DND-41 (cell line): ENCODE data around the gene SIDT2.

Source experiments
- ATAC-seq: fragments of 200-7000 bp; cut with Tn5 transposase; 3 replicates; pipeline ENCODE4 v1.9.1; 2021; ENCODE audit warnings: low read depth; ENCODE audit not compliant: insufficient read depth
- DNase-seq: peaks from one replicate; pipeline ENCODE4 v3.0.0-alpha.2; 2020
- H2AFZ ChIP-seq: 2 replicates; pipeline ENCODE4 v1.6.0; 2012; ENCODE audit warnings: low read depth, low read length
- H3K27ac ChIP-seq: 2 replicates; pipeline ENCODE4 v1.5.1; 2012; ENCODE audit warnings: low read length, inconsistent platforms
- H3K27me3 ChIP-seq: fragments of 200-600 bp; sonication (generic); 2 replicates; pipeline ENCODE4 v1.6.0; 2012; ENCODE audit warnings: low read length, mild to moderate bottlenecking, inconsistent platforms; ENCODE audit not compliant: insufficient read depth, poor library complexity
- H3K36me3 ChIP-seq: 2 replicates; pipeline ENCODE4 v1.5.1; 2012; ENCODE audit warnings: low read length, inconsistent platforms; ENCODE audit not compliant: insufficient read depth
- H3K4me1 ChIP-seq: 2 replicates; pipeline ENCODE4 v1.5.1; 2012; ENCODE audit warnings: mild to moderate bottlenecking, low read length; ENCODE audit not compliant: insufficient read depth
- H3K4me2 ChIP-seq: 2 replicates; pipeline ENCODE4 v1.6.0; 2012; ENCODE audit warnings: mild to moderate bottlenecking, moderate library complexity, low read length, inconsistent platforms; ENCODE audit not compliant: insufficient read depth
- H3K4me3 ChIP-seq, 2 experiments: fragments of 200-600 bp in 1 of 2; shearing (Covaris generic) in 1 of 2; 2 replicates each; pipeline ENCODE4 v1.5.1; 2012 to 2016; ENCODE audit warnings: inconsistent platforms in 2 of 2, low read length in 2 of 2, mild to moderate bottlenecking in 2 of 2, low read depth in 1 of 2, moderate library complexity in 1 of 2
- H3K79me2 ChIP-seq: 2 replicates; pipeline ENCODE4 v1.6.0; 2012; ENCODE audit warnings: low read length, inconsistent platforms; ENCODE audit not compliant: insufficient read depth
- H3K9ac ChIP-seq: 2 replicates; pipeline ENCODE4 v1.6.0; 2012; ENCODE audit warnings: low read depth, mild to moderate bottlenecking, inconsistent platforms, low read length, moderate library complexity
- H3K9me3 ChIP-seq: 2 replicates; pipeline ENCODE4 v1.5.1; 2012; ENCODE audit warnings: low read length, moderate library complexity, mild to moderate bottlenecking, inconsistent platforms; ENCODE audit not compliant: insufficient read depth, severe bottlenecking
- H4K20me1 ChIP-seq: 2 replicates; pipeline ENCODE4 v1.6.0; 2012; ENCODE audit warnings: low read length; ENCODE audit not compliant: insufficient read depth
- EZH2 ChIP-seq: IDR thresholded peaks from 3 replicates; pipeline ENCODE4 v1.6.1; 2012; ENCODE audit warnings: borderline replicate concordance, low read depth, mild to moderate bottlenecking, moderate library complexity, low read length, inconsistent platforms; ENCODE audit not compliant: severe bottlenecking
- TF ChIP-seq, protein P1 (sequence below): IDR thresholded peaks from 2 replicates; pipeline ENCODE4 v1.5.1; 2012; ENCODE audit warnings: borderline replicate concordance, low read length, moderate library complexity, mild to moderate bottlenecking; ENCODE audit not compliant: poor library complexity, severe bottlenecking; ENCODE audit errors: extremely low read depth

The SIDT2 gene

DNA sequence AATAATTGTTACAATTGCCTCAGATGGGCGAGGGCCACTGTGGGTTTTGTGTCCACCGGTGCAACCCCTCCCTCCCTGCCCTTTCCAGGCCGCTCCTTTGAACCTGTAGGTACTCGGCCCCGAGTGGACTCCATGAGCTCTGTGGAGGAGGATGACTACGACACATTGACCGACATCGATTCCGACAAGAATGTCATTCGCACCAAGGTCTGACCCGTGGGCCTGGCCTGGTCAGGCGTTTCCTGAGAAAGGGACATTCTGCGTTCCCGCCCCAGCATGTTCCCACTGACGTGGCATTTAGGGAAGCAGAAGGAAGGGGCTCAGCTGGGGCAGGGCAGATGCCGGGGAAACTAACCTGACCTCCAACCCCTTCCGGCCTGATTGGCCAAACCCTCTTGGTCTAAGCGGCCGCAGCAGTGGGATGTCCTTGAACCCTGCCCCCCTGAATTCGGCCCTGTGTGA is 10.1 kb downstream of the SIDT2 start:
- no peak for TF ChIP-seq EZH2
- Histone ChIP-seq H3K36me3 (peaks cover 22% of the 10 kb centered on the region; the same call in 1 of the 2 replicates), H4K20me1 (no peaks in the 10 kb centered on the region; the same call in 1 of the 2 replicates), H3K4me2 (no peak overlapping the region), H3K27ac (no peak overlapping the region), H3K9me3 (no peaks in the 10 kb centered on the region), H3K4me3 (no peak overlapping the region), H3K27me3 (no peaks in the 10 kb centered on the region), H3K79me2 (no peaks in the 10 kb centered on the region), H2AFZ (no peak overlapping the region), H3K4me1 (no peaks in the 10 kb centered on the region), H3K9ac (no peak overlapping the region)
- ATAC-seq (no peak), DNase-seq (no peak)

DNA sequence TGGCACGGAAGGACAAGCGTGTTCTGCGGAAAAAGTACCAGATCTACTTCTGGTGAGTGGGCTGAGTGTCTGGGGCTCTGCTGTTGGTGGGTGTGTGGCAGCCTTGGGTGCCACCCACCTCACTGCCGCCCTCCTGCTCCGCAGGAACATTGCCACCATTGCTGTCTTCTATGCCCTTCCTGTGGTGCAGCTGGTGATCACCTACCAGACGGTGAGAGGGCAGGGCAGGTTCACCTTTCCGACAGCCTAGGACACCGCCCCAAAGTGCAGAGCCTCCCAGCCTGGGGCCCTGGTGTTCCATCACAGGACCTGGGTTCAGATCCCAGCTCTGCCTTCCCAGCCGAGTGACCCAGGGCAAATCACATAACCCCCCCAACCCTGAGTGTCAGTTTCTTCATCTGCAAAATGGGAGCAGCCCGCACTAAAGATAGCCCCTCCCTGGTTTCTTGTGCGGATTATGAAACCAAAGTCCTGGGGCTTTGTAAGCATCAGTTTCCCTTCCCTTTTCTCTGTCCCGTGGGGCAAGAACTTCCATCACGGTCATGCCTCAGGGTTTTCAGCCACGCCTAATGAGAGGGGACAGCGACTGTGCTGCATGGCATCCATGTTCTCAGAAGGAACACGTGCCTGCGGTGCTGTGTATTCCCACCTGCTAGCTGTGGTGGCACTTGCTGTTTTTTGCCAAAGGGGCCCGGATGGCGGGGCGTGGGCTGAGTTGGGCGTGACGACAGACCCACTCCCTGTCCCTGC is 10.8 kb downstream of the SIDT2 start:
- H3K36me3 ChIP-seq: peaks cover 22% of the 10 kb centered on the region; the same call in 1 of the 2 replicates
- TF ChIP-seq, protein P1, sequence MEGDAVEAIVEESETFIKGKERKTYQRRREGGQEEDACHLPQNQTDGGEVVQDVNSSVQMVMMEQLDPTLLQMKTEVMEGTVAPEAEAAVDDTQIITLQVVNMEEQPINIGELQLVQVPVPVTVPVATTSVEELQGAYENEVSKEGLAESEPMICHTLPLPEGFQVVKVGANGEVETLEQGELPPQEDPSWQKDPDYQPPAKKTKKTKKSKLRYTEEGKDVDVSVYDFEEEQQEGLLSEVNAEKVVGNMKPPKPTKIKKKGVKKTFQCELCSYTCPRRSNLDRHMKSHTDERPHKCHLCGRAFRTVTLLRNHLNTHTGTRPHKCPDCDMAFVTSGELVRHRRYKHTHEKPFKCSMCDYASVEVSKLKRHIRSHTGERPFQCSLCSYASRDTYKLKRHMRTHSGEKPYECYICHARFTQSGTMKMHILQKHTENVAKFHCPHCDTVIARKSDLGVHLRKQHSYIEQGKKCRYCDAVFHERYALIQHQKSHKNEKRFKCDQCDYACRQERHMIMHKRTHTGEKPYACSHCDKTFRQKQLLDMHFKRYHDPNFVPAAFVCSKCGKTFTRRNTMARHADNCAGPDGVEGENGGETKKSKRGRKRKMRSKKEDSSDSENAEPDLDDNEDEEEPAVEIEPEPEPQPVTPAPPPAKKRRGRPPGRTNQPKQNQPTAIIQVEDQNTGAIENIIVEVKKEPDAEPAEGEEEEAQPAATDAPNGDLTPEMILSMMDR: no peak
- TF ChIP-seq EZH2: no peak
- no peak overlapping the region for H3K27ac ChIP-seq
- H3K4me2 ChIP-seq: no peak overlapping the region
- H3K79me2 ChIP-seq: no peaks in the 10 kb centered on the region
- no peaks in the 10 kb centered on the region for H3K9me3 ChIP-seq
- H4K20me1 ChIP-seq: no peaks in the 10 kb centered on the region
- no peaks in the 10 kb centered on the region for H3K4me1 ChIP-seq
- no peaks in the 10 kb centered on the region for H3K27me3 ChIP-seq
- DNase-seq: no peak
- no peak overlapping the region for H2AFZ ChIP-seq
- H3K4me3 ChIP-seq: no peak overlapping the region
- H3K9ac ChIP-seq: no peak overlapping the region
- no peak for ATAC-seq

DNA sequence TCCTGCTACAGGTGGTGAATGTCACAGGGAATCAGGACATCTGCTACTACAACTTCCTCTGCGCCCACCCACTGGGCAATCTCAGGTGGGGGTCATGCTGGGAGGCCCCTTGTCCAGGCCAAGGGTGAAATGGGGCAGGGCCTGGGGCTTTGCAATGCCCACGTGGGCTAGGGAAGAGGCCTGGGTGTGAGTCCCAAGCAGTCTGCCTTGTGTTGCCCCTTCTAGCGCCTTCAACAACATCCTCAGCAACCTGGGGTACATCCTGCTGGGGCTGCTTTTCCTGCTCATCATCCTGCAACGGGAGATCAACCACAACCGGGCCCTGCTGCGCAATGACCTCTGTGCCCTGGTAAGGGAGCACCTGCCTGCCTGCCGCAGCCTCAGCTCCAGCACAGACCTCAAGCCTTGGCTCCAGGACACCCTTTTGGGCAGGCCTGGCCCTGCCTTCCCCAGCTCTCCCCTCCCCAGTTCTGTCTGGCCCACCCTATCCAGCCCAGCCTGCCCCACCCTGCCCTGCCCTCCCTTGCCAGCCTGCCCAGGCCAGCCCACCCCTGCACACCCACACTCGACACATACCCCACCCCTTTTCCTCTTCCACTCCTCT is 11.5 kb downstream of the SIDT2 start:
- H4K20me1 ChIP-seq: no peaks in the 10 kb centered on the region
- no peaks in the 10 kb centered on the region for H3K79me2 ChIP-seq
- no peaks in the 10 kb centered on the region for H3K27me3 ChIP-seq
- no peaks in the 10 kb centered on the region for H3K4me1 ChIP-seq
- no peak overlapping the region for H3K4me2 ChIP-seq
- DNase-seq (no peak), ATAC-seq (no peak)
- TF ChIP-seq EZH2: no peak
- TF ChIP-seq, protein P1: no peak
- H3K27ac ChIP-seq: no peak overlapping the region
- H3K4me3 ChIP-seq: no peak overlapping the region
- H3K36me3 ChIP-seq: peaks cover 22% of the 10 kb centered on the region; the same call in 1 of the 2 replicates
- H3K9me3 ChIP-seq: no peaks in the 10 kb centered on the region
- H2AFZ ChIP-seq: no peak overlapping the region
- no peak overlapping the region for H3K9ac ChIP-seq
